Activated naive CD8-positive, alpha-beta T cell treated with anti-CD3 and anti-CD28 coated beads, Interleukin-2, amount 50 U/mL, for 24 hours (primary cell): Measurements from ENCODE around the gene USP34.
"Not testable (repeated sequence)": the region's sequence is repeated elsewhere in the genome, so short reads cannot be mapped to it uniquely, and the experiment has no call there.

ENCODE experiments used
- ATAC-seq: fragments of 150-1000 bp; cut with Tn5 transposase; one replicate; pipeline ENCODE4 v1.10.0; 2021
- DNase-seq: peaks from one replicate; pipeline ENCODE4 v3.0.0; 2021
- H3K27ac Mint-ChIP-seq: one replicate; pipeline ENCODE4 v1.8.0; 2021; ENCODE audit warnings: mild to moderate bottlenecking, mixed read lengths
- H3K27me3 Mint-ChIP-seq: one replicate; pipeline ENCODE4 v1.8.0; 2021; ENCODE audit warnings: mixed read lengths
- H3K36me3 Mint-ChIP-seq: one replicate; pipeline ENCODE4 v1.8.0; 2021; ENCODE audit warnings: low read depth, mixed read lengths
- H3K4me1 Mint-ChIP-seq: one replicate; pipeline ENCODE4 v1.8.0; 2021; ENCODE audit warnings: mixed read lengths
- H3K4me3 Mint-ChIP-seq: one replicate; pipeline ENCODE4 v1.8.0; 2021; ENCODE audit warnings: mild to moderate bottlenecking, moderate library complexity, mixed read lengths
- H3K9me3 Mint-ChIP-seq: one replicate; pipeline ENCODE4 v1.8.0; 2021; ENCODE audit warnings: mixed read lengths

Gene USP34

GRCh38 chr2:61161888-61162287 is 309.0 kb downstream of the USP34 start, which contains the start of gene C2orf74:
TSS of gene C2orf74 (plus strand) at chr2:61162188. CDS start at chr2:61162515, 327 bp downstream.
- no peaks in the 10 kb centered on the region for H3K9me3 Mint-ChIP-seq
- H3K4me1 Mint-ChIP-seq: no peaks in the 10 kb centered on the region
- H3K36me3 Mint-ChIP-seq: peaks cover 32% of the 10 kb centered on the region
- DNase-seq: no peak
- H3K27ac Mint-ChIP-seq: no peak within 1 kb of the TSS
- H3K4me3 Mint-ChIP-seq: no peak within 1 kb of the TSS
- ATAC-seq: no peak
- H3K27me3 Mint-ChIP-seq: no peaks in the 10 kb centered on the region

GRCh38 chr2:61158356-61158955 is 312.4 kb downstream of the USP34 start:
- no peak overlapping the region for H3K27ac Mint-ChIP-seq
- no peaks in the 10 kb centered on the region for H3K9me3 Mint-ChIP-seq
- H3K4me1 Mint-ChIP-seq: no peaks in the 10 kb centered on the region
- no peak overlapping the region for H3K4me3 Mint-ChIP-seq
- H3K36me3 Mint-ChIP-seq: peaks cover 25% of the 10 kb centered on the region
- ATAC-seq: no peak
- H3K27me3 Mint-ChIP-seq: no peaks in the 10 kb centered on the region
- no peak for DNase-seq

- ATAC-seq: no peak
- Mint-ChIP-seq H3K27me3 (no peaks in the 10 kb centered on the region), H3K4me3 (no peak overlapping the region), H3K9me3 (no peaks in the 10 kb centered on the region), H3K27ac (no peak overlapping the region), H3K36me3 (peaks cover 21% of the 10 kb centered on the region), H3K4me1 (no peaks in the 10 kb centered on the region)
- DNase-seq: no peak
Observed at GRCh38 chr2:61157371-61158003, 313.4 kb downstream of the USP34 start.

GRCh38 chr2:61151436-61151835 is 319.5 kb downstream of the USP34 start:
- ATAC-seq: no peak
- Mint-ChIP-seq H3K27ac (no peak overlapping the region), H3K27me3 (no peaks in the 10 kb centered on the region), H3K4me1 (no peaks in the 10 kb centered on the region), H3K9me3 (no peaks in the 10 kb centered on the region), H3K36me3 (peaks cover 20% of the 10 kb centered on the region), H3K4me3 (no peak overlapping the region)
- DNase-seq: no peak

GRCh38 chr2:61149074-61149473 is 321.8 kb downstream of the USP34 start:
- peaks cover 4% of the 10 kb centered on the region for H3K9me3 Mint-ChIP-seq
- no peak overlapping the region for H3K27ac Mint-ChIP-seq
- H3K4me3 Mint-ChIP-seq: no peak overlapping the region
- H3K36me3 Mint-ChIP-seq: peaks cover 23% of the 10 kb centered on the region
- ATAC-seq (no peak), DNase-seq (no peak)
- peaks cover 8% of the 10 kb centered on the region for H3K4me1 Mint-ChIP-seq
- peaks cover 4% of the 10 kb centered on the region for H3K27me3 Mint-ChIP-seq

- H3K4me3 Mint-ChIP-seq, H3K27me3 Mint-ChIP-seq, H3K4me1 Mint-ChIP-seq, H3K27ac Mint-ChIP-seq, H3K9me3 Mint-ChIP-seq, DNase-seq, ATAC-seq: not testable (repeated sequence)
- H3K36me3 Mint-ChIP-seq: peaks cover 23% of the 10 kb centered on the region
Observed at GRCh38 chr2:61148091-61148490, 322.8 kb downstream of the USP34 start.

GRCh38 chr2:61145990-61146389 is 324.9 kb downstream of the USP34 start:
- peaks cover 18% of the 10 kb centered on the region for H3K36me3 Mint-ChIP-seq
- H3K9me3 Mint-ChIP-seq: peaks cover 4% of the 10 kb centered on the region
- peaks cover 4% of the 10 kb centered on the region for H3K27me3 Mint-ChIP-seq
- ATAC-seq: no peak
- peak overlapping the region; percentile 95 for H3K4me3 Mint-ChIP-seq
- DNase-seq: no peak
- peak overlapping the region; percentile 42 for H3K27ac Mint-ChIP-seq
- peaks cover 8% of the 10 kb centered on the region for H3K4me1 Mint-ChIP-seq

- peak; percentile 92 for ATAC-seq
- DNase-seq: peak; percentile 95
- Mint-ChIP-seq H3K36me3 (peaks cover 14% of the 10 kb centered on the region), H3K9me3 (peaks cover 4% of the 10 kb centered on the region), H3K4me3 (peak overlapping the region; percentile 95), H3K4me1 (peaks cover 8% of the 10 kb centered on the region), H3K27ac (peak overlapping the region; percentile 99), H3K27me3 (peaks cover 4% of the 10 kb centered on the region)
Observed at GRCh38 chr2:61144697-61145268, 326.1 kb downstream of the USP34 start.

GRCh38 chr2:61141151-61141550 is 329.7 kb downstream of the USP34 start:
- ATAC-seq (no peak), DNase-seq (no peak)
- H3K27me3 Mint-ChIP-seq: peaks cover 4% of the 10 kb centered on the region
- H3K4me3 Mint-ChIP-seq: no peak overlapping the region
- H3K4me1 Mint-ChIP-seq: peaks cover 8% of the 10 kb centered on the region
- H3K36me3 Mint-ChIP-seq: peaks cover 5% of the 10 kb centered on the region
- peaks cover 4% of the 10 kb centered on the region for H3K9me3 Mint-ChIP-seq
- no peak overlapping the region for H3K27ac Mint-ChIP-seq

GRCh38 chr2:61138859-61139258 is 332.0 kb downstream of the USP34 start:
- ATAC-seq: no peak
- H3K36me3 Mint-ChIP-seq: no peaks in the 10 kb centered on the region

More at GRCh38 chr2:61138859-61139258, 332.0 kb downstream of the USP34 start:
- Mint-ChIP-seq H3K4me1 (no peaks in the 10 kb centered on the region), H3K27me3 (no peaks in the 10 kb centered on the region), H3K4me3 (no peak overlapping the region), H3K9me3 (no peaks in the 10 kb centered on the region), H3K27ac (no peak overlapping the region)
- no peak for DNase-seq
